ENCODE data around the gene CPD.
"Not testable (repeated sequence)": the region's sequence is repeated elsewhere in the genome, so short reads cannot be mapped to it uniquely, and the experiment has no call there.

CPD gene
- 111 reads per million in 2 donors for total RNA-seq

DNA sequence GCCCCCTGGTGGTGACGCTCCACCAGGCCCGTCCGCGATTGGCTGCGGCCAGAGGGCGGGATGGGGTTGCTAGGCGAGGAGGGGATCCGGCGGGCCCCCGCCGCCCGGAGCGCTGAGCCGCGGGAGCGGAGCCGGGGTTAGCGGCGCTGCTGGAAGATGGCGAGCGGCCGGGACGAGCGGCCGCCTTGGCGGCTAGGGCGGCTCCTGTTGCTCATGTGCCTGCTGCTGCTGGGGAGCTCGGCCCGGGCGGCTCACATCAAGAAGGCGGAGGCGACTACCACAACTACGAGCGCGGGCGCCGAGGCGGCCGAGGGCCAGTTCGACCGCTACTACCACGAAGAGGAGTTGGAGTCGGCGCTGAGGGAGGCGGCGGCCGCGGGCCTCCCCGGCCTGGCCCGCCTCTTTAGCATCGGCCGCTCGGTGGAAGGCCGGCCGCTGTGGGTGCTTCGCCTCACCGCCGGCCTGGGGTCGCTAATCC is at the start of gene CPD:
Gene CPD, plus strand, starts transcription at position 103 of the 478 bp plus-strand sequence. Its CDS starts 54 bp downstream, at position 157.
- peak; percentile 92 for DNase-seq

GRCh38 chr17:30332057-30332542 is 46.6 kb upstream of the CPD start:
- DNase-seq = no peak

- DNase-seq = no peak
Measured at GRCh38 chr17:30333503-30334360, 45.0 kb upstream of the CPD start, which contains the start of gene TMIGD1. Gene TMIGD1, minus strand, starts transcription at chr17:30334057. Its CDS starts 1,924 bp downstream, at chr17:30332133.

DNA sequence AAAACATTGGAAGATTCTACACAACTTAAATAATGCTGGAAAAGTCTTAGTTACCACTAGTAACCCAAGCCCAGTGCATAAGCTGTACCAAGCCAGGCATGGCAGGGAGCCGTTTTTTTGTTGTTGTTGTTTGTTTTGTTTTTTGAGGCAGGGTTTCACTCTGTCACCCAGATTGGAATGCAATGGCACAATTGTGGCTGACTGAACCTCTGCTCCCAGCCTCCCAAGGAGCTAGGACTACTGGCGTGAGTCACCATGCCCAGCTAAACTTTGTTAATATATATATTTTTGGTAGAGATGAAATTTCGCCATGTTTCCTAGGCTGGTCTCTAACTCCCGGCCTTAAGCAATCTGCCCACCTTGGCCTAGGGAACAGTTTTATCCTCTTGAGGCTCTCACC is 44.3 kb upstream of the CPD start:
- DNase-seq = no peak

GRCh38 chr17:30336369-30337171 is 42.2 kb upstream of the CPD start:
- DNase-seq = no peak

- no peak for DNase-seq
Measured at GRCh38 chr17:30337393-30337999, 41.2 kb upstream of the CPD start.

- no peak for DNase-seq
Measured at GRCh38 chr17:30339086-30339485, 39.6 kb upstream of the CPD start.

- DNase-seq = no peak
Measured at GRCh38 chr17:30340801-30341356, 37.8 kb upstream of the CPD start.

DNA sequence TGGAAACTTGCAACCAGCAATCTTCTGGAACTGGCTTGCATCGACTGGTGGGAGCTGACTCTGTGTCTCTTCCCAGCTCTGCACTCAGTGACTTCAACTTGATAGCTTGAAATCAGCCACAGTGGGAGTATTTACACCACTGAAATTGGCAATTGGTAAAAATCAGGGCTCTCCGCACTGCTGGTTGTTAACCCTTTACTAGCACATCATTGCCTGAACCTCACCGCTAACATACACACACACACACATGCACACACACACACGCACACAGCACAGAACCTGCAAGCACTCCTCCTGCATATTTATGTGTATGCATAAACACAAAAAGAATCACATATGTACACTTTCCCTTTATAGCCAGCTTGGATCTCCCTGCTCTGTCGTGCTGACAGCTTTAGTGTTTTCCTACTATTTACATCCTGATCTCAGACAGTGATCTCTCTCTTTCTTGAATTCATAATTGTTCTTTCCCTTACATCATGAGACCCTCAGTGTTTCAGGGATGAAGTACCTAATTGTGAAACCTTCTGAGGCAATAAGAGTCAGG is 37.0 kb upstream of the CPD start:
- DNase-seq = no peak

GRCh38 chr17:30343244-30343643 is 35.5 kb upstream of the CPD start:
- not testable (repeated sequence) for DNase-seq

GRCh38 chr17:30343796-30344195 is 34.9 kb upstream of the CPD start:
- DNase-seq = no peak

- DNase-seq = no peak
Measured at GRCh38 chr17:30344283-30345088, 34.2 kb upstream of the CPD start.

GRCh38 chr17:30345089-30345433 is 33.7 kb upstream of the CPD start:
- no peak for DNase-seq

- DNase-seq = no peak
Measured at GRCh38 chr17:30345527-30346075, 33.1 kb upstream of the CPD start.

- DNase-seq = no peak
Measured at GRCh38 chr17:30346221-30346795, 32.4 kb upstream of the CPD start.

DNA sequence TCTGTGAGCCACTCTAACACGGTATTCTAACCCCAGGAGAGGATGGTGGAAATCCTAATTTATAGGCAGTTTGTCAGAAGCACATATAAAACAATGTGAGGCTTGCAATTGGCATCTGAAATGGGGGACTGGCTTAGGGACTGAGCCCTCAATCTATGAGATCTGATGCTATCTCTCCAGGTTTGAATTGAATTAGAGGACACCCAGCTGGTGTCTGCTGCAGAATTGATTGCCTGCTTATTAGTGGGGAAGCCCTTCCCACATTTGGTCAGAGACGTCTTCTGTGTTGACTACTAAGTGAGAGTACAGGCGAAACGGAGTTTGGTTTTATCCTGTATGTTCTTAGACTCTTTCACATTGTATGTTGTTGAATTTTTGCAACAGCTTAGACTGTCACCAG is 31.2 kb upstream of the CPD start:
- no peak for DNase-seq

DNA sequence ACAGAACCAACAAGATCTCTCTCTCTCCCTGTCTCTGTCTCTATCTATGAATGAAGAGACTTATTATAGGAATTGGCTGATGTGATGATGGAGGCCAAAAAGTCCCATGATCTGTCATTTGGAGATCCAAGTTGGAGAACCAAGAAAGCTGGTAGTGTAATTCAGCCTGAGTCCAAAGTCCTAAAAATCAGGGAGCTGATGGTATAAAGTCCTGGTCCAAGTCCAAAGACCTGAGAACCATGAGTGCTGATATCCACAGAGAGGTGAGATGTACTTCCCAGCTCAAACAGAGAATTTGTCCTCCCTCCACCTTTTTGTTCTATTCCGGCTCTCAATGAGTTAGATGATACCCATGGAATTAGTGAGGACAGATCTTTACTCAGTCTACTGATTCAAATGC is 29.5 kb upstream of the CPD start:
- no peak for DNase-seq

- not testable (repeated sequence) for DNase-seq
Measured at GRCh38 chr17:30351263-30351662, 27.5 kb upstream of the CPD start.

GRCh38 chr17:30351735-30352134 is 27.0 kb upstream of the CPD start:
- DNase-seq = no peak

- DNase-seq = no peak
Measured at GRCh38 chr17:30352240-30352814, 26.4 kb upstream of the CPD start.

All from activated gamma-delta T cell (primary cell).